GM21423 (cell line): ENCODE data around the gene RNF213.

Experiments
- ATAC-seq: cut with Tn5 transposase; IDR thresholded peaks from one replicate; pipeline ENCODE4 v1.9.1; 2021; ENCODE audit warnings: mild to moderate bottlenecking, moderate library complexity; ENCODE audit not compliant: unreplicated experiment

The RNF213 gene

DNA sequence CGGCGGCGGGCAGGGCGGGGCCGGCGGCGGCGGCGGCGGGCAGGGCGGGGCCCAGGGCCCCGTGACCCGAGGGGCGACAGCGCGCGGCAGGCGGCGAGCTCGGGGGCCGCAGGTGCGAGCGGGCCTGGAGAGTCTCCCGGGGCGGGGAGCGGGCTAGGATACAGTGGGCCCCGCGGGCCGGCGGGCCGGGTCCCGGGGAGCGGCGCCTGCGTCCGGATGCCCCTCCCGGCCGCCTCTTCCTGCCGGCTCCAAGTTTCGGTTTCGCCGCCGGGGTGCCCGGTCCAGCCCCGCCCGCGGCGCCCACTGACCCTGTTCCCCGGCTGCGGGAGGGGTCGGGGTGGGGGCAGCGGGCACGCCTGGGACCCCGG, at the start of gene RNF213:
RNF213 (plus strand) TSS at position 62 of the 368 bp plus-strand sequence. CDS start 2,830 bp downstream, outside the sequence.
- no peak for ATAC-seq

DNA sequence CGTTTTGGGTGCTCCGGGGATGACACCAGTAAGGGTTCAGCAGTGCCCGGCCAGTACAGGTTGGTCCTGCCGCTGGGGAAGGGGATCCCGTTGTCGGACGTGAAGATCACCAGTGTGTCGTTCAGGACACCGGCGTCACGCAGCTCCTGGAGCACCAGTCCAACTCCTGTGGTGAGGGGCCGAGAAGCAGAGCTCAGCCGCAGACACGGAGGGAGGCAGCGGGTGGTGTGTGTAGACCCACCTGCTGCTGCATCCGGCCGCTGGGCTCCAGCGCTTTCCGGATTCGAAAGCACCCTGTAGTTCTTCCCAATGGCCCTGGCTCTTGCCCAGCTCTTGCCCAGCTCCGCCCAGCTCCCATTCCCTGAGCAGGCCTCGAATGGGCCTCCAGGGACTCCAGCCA, 48.5 kb upstream of the RNF213 start:
- no peak for ATAC-seq

DNA sequence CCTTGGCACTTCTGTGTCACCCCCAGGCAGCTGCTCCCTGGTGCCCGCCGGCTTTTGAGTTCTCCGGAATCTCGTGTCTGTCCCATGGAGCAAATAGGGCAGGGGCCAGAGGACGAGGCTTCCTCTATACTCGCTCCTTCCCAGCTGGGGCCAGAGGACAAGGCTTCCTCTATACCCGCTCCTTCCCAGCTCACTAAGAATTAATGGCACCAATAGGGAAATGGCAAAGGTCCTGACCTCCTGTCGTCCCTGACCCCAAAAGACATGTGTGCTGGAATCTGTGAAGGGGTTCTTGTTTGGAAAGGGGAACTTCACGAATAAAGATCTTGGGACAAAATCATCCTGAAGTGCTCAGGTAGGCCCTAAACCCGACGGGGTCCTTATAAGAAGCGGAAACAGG, 48.1 kb upstream of the RNF213 start:
- ATAC-seq = no peak

DNA sequence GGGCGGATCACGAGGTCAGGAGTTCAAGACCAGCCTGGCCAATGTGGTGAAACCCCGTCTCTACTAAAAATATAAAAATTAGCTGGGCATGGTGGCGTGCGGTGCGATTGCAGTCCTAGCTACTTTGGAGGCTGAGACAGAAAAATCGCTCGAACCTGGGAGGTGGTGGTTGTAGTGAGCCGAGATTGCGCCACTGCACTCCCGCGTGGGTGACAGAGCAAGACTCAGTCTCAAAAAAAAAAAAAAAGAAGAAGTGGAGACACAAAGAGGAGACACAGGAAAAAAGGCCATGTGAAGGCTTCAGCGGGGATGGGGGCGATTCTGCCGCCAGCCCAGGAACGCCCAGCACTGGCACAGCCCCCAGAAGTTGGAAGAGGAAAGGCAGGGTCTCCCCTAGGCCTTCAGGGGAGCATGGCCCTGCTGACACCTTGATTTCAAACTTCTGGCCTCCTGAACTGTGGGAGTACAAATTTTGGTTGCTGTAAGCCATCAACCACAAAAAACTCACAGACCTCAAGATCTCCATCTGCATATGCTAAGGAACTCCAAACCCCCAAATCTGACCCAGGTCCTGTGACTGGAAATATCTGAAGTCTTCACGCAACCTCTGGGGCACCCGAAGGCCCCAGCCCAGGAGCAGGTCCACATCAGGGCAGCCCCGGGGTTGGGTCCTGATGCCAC, 47.5 kb upstream of the RNF213 start:
- no peak for ATAC-seq

GRCh38 chr17:80213643-80213975, 47.0 kb upstream of the RNF213 start:
- ATAC-seq = no peak

GRCh38 chr17:80214012-80214877, 46.4 kb upstream of the RNF213 start:
- no peak for ATAC-seq

DNA sequence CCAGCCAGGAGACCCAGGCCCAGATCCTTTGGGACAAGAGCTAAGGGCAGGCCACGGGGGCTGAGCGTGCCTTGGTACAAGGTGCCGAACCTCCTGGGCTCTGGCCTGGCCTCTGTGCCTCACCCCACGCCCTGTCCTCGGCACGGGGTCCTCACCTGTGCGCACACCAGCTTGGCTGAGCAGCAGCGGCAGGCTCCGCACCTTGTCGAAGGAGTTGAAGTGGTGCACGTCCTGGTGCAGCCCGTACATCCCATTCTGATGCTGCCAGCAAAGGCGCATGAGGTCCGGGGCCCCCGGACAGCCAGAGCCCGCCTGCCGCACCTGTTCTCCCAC, 45.8 kb upstream of the RNF213 start:
- no peak for ATAC-seq

GRCh38 chr17:80216473-80217456, 43.9 kb upstream of the RNF213 start:
- ATAC-seq = no peak

GRCh38 chr17:80217703-80218362, 42.8 kb upstream of the RNF213 start:
- ATAC-seq = no peak

DNA sequence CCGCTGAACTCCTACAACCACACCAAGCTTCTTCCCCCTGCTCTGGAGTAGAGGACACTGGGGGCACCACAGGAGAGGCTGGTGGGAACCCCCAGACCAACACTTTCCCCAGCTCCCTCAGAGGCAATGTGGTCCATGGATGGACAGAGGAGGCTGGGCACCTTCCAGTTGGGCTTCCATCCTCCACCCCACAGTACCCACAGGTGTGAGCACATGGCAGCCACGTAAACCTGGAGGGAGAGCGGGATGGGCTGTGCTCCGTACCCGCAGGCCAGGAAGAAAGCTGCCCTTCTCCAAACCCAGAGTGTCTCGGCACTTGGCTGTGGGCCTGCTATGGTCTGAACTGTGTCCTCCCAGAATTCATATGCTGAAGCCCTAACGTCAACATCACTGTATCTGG, 42.3 kb upstream of the RNF213 start:
- ATAC-seq = no peak

DNA sequence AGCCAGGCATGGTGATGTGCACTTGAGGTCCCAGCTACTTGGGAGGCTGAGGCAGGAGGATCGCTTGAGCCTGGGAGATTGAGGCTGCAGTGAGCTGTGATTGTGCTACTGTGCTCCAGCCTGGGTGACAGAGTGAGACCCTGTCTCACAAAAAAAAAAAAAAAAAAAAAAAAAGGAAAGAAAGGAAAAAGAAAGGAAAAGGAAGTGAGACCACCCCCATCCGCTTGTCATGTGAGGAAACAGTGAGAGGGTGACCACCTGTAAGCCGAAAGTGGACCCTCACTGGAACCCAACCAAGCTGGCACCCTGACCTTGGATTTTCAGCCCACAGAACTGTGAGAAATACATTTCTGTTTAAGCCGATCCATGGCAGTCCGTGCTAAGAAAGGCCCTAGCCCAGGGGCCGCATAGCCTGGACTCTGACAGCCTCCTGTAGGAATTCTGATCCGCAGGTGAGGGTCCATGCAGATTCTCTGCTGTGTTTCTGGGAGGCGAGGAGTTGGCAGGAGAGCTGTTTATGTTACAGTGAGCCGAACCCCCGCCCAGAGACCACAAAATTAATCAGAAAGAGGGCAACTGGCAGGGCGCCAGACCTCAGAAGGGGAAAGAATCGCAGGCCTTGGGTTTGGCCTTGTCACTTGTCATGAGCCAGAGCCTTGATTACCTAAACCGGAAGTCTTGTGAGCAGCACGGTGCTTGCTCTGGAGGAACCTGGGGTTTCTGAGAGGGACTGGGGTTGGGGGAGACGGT, 41.5 kb upstream of the RNF213 start:
- peak; percentile 73 for ATAC-seq

DNA sequence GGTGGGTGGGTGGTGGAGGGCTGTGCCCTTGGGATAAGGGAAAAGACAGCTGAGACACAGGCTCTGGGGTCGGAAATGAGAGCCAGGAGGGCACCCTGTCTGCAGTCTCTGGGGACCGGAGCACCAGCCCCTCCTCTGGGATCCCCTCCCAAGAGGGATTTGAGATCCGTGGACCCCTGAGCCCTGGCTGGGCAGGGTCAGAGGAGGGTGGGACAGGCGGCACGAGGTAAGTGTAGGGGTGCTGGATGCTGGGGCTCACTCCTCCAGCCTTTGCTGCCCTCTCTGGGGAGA, 40.9 kb upstream of the RNF213 start:
- ATAC-seq = no peak

GRCh38 chr17:80220054-80220735, 40.5 kb upstream of the RNF213 start, which contains the start of the genes SGSH and SLC26A11:
TSS of gene SGSH (minus strand) at chr17:80220333. CDS start at chr17:80220313, 20 bp downstream.
TSS of gene SLC26A11 (plus strand) at chr17:80220427. CDS start at chr17:80221561, 1,134 bp downstream.
- ATAC-seq = peak; percentile 31

DNA sequence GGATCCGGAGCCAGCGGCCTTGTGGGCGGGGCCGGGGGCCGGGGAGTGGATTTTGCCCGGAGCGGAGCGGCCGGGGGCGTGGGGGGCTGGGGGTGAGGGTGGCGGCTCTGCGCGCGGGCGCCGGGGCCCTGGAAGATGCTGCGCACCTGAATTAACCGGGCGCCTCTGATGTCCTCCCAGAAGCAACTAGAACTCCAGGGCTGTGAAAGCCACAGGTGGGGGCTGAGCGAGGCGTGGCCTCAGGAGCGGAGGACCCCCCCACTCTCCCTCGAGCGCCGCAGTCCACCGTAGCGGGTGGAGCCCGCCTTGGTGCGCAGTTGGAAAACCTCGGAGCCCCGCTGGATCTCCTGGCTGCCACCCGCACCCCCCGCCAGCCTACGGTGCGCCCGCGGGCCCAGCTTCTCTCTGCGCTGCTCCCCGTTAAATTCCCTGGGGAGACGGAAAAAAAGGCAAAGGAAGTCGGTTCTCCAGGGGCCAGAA, 39.9 kb upstream of the RNF213 start:
- no peak for ATAC-seq

- no peak for ATAC-seq
These were observed 39.1 kb upstream of the RNF213 start for GRCh38 chr17:80221351-80222105.

DNA sequence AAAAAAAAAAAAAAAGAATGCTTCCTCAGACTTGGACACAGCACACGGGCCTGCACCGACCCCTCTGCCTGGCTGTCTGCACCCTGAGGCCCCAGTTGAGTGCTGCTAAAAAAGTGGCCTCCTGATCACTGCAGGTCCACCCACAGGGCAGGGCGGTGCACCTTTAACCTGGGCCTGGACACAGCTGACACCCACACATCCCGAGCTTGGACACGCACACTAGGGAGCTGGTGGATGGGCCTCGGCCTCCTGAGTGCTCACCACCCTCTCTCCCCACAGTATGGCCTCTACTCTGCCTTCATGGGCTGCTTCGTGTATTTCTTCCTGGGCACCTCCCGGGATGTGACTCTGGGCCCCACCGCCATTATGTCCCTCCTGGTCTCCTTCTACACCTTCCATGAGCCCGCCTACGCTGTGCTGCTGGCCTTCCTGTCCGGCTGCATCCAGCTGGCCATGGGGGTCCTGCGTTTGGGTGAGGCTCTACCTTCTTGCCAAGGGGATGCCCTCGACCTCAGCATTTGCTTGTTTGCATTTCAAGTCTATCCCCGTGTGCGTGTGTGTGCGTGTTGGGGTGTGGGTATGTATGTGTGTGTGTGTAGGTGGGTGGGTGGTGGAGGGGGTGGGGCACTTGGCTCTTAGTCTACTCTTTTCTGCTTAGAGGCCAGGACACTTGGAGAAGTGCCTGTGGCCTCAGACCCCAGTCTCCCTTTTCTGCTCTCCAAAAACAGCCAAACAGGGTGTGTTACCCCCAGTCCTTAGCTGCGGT, 38.1 kb upstream of the RNF213 start:
- no peak for ATAC-seq

- no peak for ATAC-seq
These were observed 37.4 kb upstream of the RNF213 start for GRCh38 chr17:80223142-80223815.
